GM21360 (cell line): ENCODE measurements around the gene CPOX.
"Not testable (repeated sequence)": the region's sequence is repeated elsewhere in the genome, so short reads cannot be mapped to it uniquely, and the experiment has no call there.

Experiments used
- ATAC-seq: cut with Tn5 transposase; IDR thresholded peaks from one replicate; pipeline ENCODE4 v1.9.1; 2021; ENCODE audit warnings: mild to moderate bottlenecking, moderate library complexity; ENCODE audit not compliant: unreplicated experiment

The CPOX gene

GRCh38 chr3:98593046-98593936, at the start of gene CPOX:
Gene CPOX (minus strand): TSS chr3:98593611. CDS start chr3:98593504, 107 bp downstream.
- peak; percentile 93 for ATAC-seq

DNA sequence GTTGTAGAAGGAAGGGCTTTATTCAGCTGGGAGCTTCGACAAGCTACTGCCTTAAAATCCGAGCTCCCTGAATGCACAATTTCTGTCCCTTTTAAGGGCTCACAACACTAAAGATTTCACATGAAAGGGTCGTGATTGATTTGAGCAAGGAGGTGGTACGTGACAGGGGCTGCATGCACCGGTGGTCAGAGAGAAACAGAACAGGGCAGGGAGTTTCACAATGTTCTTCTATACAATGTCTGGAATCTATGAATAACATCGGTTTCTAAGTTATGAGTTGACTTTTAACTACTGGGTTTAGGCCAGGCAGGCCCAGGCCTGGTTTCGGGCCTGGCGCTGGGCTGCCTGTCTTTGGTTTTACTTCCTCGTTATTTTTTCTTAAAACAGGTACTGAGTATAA, 49.4 kb upstream of the CPOX start:
- ATAC-seq: not testable (repeated sequence)

DNA sequence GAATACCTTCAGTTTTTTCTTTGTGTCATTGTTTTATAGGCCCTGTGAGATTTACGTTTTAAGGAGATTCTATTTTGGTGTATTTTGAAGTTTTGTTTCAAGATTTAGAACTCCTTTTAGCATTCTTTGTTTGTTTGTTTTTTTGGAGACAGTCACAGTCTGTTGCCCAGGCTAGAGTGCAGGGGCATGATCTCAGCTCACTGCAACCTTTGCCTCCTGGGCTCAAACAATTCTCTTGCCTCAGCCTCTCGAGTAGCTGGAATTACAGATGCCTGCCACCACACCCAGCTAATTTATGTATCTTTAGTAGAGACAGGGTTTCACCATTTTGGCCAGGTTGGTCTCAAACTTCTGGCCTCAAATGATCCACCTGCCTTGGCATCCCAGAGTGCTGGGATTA, 48.3 kb upstream of the CPOX start:
- ATAC-seq: not testable (repeated sequence)

GRCh38 chr3:98638515-98638914, 45.1 kb upstream of the CPOX start:
- not testable (repeated sequence) for ATAC-seq

DNA sequence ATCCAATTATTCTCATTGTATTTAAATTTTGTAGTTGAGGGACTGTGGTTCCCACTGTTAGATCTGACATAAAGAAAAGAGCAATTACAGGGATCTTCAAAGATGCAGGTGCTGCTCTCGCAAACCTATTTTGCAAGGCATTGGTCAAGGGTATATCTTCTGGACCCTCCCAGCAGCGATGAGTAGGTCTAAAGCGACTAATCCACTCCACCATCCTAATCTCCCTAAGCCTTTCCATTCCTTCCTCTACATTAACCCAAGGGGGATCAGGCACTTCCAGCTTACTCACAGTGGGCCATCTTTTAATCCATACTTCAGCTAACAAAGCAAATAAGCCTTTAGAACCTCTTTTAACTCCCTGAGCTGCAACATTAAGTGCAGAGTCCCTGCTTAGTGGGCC, 37.0 kb upstream of the CPOX start:
- no peak for ATAC-seq

- ATAC-seq: no peak
Observed at GRCh38 chr3:98628317-98628716, 34.9 kb upstream of the CPOX start.

DNA sequence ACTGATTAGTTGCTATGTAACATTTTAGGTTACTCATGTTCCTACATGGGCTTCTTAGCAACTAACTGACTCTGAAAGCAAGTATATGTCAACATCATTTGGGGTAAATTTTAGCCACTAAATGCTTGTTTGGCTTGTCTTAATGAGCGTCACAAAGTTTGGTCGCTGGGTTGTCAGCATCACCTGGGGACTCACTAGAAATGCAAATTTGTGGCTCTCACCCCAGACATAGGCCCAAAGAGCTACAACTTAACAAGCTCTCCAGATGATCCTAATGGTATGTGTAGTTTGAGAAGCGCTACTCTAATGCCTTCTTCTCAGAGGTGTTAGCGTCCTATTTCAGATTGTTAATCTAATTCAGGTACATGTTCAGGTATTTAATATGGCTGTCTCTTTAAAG, 32.7 kb upstream of the CPOX start:
- ATAC-seq: no peak

DNA sequence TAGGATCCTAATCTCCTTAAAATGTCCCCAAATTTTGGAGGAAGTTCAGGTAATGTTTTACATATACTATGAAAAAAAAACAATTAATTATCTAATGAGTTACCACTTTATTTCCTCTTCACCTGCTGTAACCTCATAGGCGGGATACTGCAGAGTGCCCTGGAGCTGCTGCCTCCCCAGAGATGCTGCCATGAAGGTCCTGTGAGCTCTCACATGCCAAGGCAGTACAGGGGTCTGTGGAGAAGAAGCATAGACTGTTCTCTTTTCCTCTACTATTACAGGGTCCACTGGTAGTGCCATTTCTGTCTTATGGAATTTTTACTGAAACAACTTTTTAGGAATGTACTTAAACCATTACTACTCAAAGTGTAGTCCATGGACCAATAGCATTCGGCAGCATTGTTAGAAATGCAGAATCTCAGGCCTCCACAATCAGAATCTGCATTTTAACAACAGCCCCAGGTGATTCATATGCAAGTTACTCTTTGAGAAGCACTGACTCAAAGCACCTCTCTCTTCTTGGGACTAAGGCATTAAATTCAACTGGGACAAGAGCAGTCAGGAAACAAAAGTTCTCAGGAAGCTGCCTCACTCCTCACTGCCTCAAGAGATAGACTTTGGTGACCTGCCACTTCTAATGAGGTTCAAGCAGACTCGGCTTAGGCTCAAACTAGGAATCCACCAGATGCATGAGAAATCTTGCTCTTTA, 30.3 kb upstream of the CPOX start:
- ATAC-seq: no peak

GRCh38 chr3:98617841-98618240, 24.4 kb upstream of the CPOX start:
- ATAC-seq: no peak

- ATAC-seq: no peak
Observed at GRCh38 chr3:98613616-98614015, 20.2 kb upstream of the CPOX start.

DNA sequence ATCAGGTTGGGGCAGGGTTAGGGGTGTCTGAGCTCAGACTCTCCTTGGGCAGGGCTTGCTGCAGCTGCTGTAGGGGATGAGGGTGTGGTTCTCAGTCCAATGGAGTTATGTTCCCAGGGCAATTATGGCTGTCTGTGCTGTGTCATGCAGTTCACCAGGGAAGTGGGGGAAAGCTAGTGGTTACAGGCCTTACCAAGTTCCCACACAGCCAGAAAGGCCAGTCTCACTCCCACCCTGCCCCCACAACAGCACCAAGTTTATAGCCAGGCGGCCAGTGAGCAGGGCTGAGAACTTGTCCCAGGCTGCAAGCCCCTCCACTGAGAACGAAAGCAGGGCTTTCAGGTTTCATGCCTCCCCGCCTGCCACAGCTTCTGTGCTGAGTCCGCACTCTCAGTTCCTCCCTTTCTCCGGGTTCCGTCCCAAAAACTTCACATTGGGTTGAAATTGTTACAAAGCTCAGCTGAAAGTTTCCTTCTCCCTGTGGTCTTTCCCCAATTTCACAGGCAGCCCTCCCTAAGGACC, 19.6 kb upstream of the CPOX start:
- ATAC-seq: peak; percentile 49

GRCh38 chr3:98612587-98612986, 19.2 kb upstream of the CPOX start:
- ATAC-seq: peak; percentile 54

- no peak for ATAC-seq
Observed at GRCh38 chr3:98608029-98608428, 14.6 kb upstream of the CPOX start.

DNA sequence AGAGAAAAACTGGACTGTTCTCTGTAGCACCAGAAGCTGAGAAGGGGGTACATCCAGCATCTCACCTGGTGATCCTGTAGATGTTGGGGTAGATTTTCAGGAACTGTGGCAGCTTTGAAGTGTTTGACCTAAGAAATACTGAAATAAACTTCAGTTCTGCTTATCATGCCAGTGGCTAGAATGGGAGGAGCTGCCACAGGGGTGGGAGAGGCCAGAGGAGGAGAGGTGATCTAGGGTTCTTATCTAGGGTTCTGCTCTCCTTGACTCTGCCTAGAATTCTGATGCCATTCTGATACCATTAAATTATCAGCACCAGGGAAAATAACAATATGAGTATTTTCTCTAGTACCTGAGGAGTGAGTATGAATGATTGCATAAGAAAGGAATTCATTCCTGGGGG, 10.2 kb upstream of the CPOX start:
- no peak for ATAC-seq

GRCh38 chr3:98602078-98602678, 8.8 kb upstream of the CPOX start:
- peak; percentile 76 for ATAC-seq

- no peak for ATAC-seq
Observed at GRCh38 chr3:98601180-98601579, 7.8 kb upstream of the CPOX start.

- ATAC-seq: peak; percentile 49
Observed at GRCh38 chr3:98600412-98601095, 7.1 kb upstream of the CPOX start.

- ATAC-seq: no peak
Observed at GRCh38 chr3:98599647-98600411, 6.4 kb upstream of the CPOX start.

- ATAC-seq: no peak
Observed at GRCh38 chr3:98598492-98598891, 5.1 kb upstream of the CPOX start.
